ENCODE data around the gene LCORL.
"Not testable (repeated sequence)": the region's sequence is repeated elsewhere in the genome, so short reads cannot be mapped to it uniquely, and the experiment has no call there.

LCORL gene

GRCh38 chr4:18020671-18021469, 685 bp downstream of the LCORL start:
- DNase-seq (ENCODE audit: low read depth): peak; percentile 51
- peak overlapping the region; percentile 90 for H3K4me3 ChIP-seq (ENCODE audit: low read depth, low read length)

- no peak for DNase-seq (ENCODE audit: low read depth)
- peak overlapping the region; percentile 90 for H3K4me3 ChIP-seq (ENCODE audit: low read depth, low read length)
Observed at GRCh38 chr4:18020145-18020670, 1.3 kb downstream of the LCORL start.

GRCh38 chr4:18014269-18014668, 7.3 kb downstream of the LCORL start:
- no peak overlapping the region for H3K4me3 ChIP-seq (ENCODE audit: low read depth, low read length)
- no peak for DNase-seq (ENCODE audit: low read depth)

GRCh38 chr4:18012807-18013462, 8.6 kb downstream of the LCORL start:
- no peak for DNase-seq (ENCODE audit: low read depth)
- H3K4me3 ChIP-seq (ENCODE audit: low read depth, low read length): no peak overlapping the region

- DNase-seq (ENCODE audit: low read depth): no peak
- H3K4me3 ChIP-seq (ENCODE audit: low read depth, low read length): no peak overlapping the region
Observed at GRCh38 chr4:18012134-18012806, 9.3 kb downstream of the LCORL start.

GRCh38 chr4:18007625-18008024, 13.9 kb downstream of the LCORL start:
- H3K4me3 ChIP-seq (ENCODE audit: low read depth, low read length): no peak overlapping the region
- DNase-seq (ENCODE audit: low read depth): no peak

GRCh38 chr4:18006432-18006831, 15.1 kb downstream of the LCORL start:
- DNase-seq (ENCODE audit: low read depth); H3K4me3 ChIP-seq (ENCODE audit: low read depth, low read length): not testable (repeated sequence)

- no peak overlapping the region for H3K4me3 ChIP-seq (ENCODE audit: low read depth, low read length)
- DNase-seq (ENCODE audit: low read depth): no peak
Observed at GRCh38 chr4:17997129-17997528, 24.4 kb downstream of the LCORL start.

GRCh38 chr4:17995165-17995564, 26.4 kb downstream of the LCORL start:
- no peak overlapping the region for H3K4me3 ChIP-seq (ENCODE audit: low read depth, low read length)
- no peak for DNase-seq (ENCODE audit: low read depth)

GRCh38 chr4:17985832-17986231, 35.7 kb downstream of the LCORL start:
- no peak for DNase-seq (ENCODE audit: low read depth)
- no peak overlapping the region for H3K4me3 ChIP-seq (ENCODE audit: low read depth, low read length)

GRCh38 chr4:17981063-17981462, 40.5 kb downstream of the LCORL start:
- no peak for DNase-seq (ENCODE audit: low read depth)
- H3K4me3 ChIP-seq (ENCODE audit: low read depth, low read length): no peak overlapping the region

GRCh38 chr4:17968721-17969120, 52.8 kb downstream of the LCORL start:
- no peak overlapping the region for H3K4me3 ChIP-seq (ENCODE audit: low read depth, low read length)
- DNase-seq (ENCODE audit: low read depth): no peak

GRCh38 chr4:17967078-17967477, 54.5 kb downstream of the LCORL start:
- H3K4me3 ChIP-seq (ENCODE audit: low read depth, low read length): no peak overlapping the region
- no peak for DNase-seq (ENCODE audit: low read depth)

GRCh38 chr4:17966312-17966711, 55.2 kb downstream of the LCORL start:
- H3K4me3 ChIP-seq (ENCODE audit: low read depth, low read length): no peak overlapping the region
- no peak for DNase-seq (ENCODE audit: low read depth)

- DNase-seq (ENCODE audit: low read depth): no peak
- H3K4me3 ChIP-seq (ENCODE audit: low read depth, low read length): no peak overlapping the region
Observed at GRCh38 chr4:17964576-17964975, 57.0 kb downstream of the LCORL start.

- DNase-seq (ENCODE audit: low read depth): no peak
- H3K4me3 ChIP-seq (ENCODE audit: low read depth, low read length): no peak overlapping the region
Observed at GRCh38 chr4:17962171-17962570, 59.4 kb downstream of the LCORL start.

GRCh38 chr4:17961249-17961648, 60.3 kb downstream of the LCORL start:
- DNase-seq (ENCODE audit: low read depth): no peak
- H3K4me3 ChIP-seq (ENCODE audit: low read depth, low read length): no peak overlapping the region

GRCh38 chr4:17958181-17958580, 63.4 kb downstream of the LCORL start:
- DNase-seq (ENCODE audit: low read depth): no peak
- no peak overlapping the region for H3K4me3 ChIP-seq (ENCODE audit: low read depth, low read length)

GRCh38 chr4:17957688-17958087, 63.9 kb downstream of the LCORL start:
- DNase-seq (ENCODE audit: low read depth): no peak
- H3K4me3 ChIP-seq (ENCODE audit: low read depth, low read length): no peak overlapping the region

- no peak overlapping the region for H3K4me3 ChIP-seq (ENCODE audit: low read depth, low read length)
- no peak for DNase-seq (ENCODE audit: low read depth)
Observed at GRCh38 chr4:17956245-17956644, 65.3 kb downstream of the LCORL start.

Measured in skeletal muscle cell (primary cell).